ENCODE results near the gene C1RL.

C1RL gene

DNA sequence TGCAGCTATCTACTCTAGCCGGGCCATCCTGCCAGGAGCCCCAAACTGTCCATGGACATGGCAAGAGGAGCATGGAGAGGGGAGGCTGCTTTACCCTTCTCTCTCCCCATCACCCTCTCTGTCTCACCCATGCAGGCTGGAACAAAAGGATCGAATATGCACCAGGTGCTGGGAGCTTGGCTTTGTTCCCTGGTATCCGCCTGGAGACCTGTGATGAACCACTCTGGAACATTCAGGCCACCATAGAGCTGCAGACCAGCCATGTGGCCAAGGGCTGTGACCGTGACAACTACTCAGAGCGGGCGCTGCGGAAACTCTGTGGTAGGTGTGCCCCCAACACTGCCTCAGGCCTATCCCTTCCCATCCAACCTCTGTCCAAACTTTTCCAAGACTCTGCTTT, 27.1 kb upstream of the C1RL start:
- no peak for DNase-seq

- no peak for DNase-seq
Observed at GRCh38 chr12:7134396-7135166, 25.6 kb upstream of the C1RL start.

GRCh38 chr12:7131502-7131866, 22.5 kb upstream of the C1RL start:
- no peak for DNase-seq

DNA sequence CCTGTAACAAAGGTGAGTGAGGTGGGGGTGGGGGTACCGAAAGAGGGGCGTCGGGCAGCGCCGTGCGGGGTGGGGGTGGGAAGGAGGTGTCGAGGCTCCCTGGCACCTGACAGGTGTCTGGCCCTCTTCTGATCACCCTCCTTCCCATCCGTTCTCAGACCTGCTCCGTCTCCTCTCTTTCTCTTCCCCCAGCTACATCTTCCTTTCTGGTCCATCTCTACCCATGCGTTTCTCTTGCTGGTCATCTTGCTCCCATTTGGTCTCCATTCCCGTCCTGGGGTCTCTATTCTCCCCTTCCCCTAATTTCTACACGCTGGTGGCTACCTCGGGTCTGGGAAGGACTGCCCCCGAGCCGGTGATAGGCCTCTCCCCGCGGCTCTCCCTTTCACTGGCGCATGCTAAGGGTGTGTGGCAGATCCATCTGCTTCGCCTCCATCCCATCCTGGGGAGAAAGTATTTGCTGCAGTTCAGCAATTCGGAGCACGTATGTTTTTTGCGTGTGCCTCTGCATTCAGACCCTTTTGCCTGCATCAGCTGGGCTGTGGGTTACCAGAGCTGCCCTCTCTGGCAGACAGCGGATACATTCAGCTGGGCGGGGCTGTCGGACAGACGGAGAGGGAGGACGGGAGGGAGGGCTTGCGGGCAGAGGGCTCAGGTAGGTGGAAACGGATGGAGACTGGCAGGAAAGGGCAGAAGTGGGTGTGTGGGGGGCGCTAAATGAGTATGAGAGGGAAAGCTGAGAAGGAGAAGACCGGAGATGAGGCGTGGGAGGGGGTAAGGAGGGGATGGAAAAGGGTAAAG, 21.9 kb upstream of the C1RL start:
- no peak for DNase-seq

DNA sequence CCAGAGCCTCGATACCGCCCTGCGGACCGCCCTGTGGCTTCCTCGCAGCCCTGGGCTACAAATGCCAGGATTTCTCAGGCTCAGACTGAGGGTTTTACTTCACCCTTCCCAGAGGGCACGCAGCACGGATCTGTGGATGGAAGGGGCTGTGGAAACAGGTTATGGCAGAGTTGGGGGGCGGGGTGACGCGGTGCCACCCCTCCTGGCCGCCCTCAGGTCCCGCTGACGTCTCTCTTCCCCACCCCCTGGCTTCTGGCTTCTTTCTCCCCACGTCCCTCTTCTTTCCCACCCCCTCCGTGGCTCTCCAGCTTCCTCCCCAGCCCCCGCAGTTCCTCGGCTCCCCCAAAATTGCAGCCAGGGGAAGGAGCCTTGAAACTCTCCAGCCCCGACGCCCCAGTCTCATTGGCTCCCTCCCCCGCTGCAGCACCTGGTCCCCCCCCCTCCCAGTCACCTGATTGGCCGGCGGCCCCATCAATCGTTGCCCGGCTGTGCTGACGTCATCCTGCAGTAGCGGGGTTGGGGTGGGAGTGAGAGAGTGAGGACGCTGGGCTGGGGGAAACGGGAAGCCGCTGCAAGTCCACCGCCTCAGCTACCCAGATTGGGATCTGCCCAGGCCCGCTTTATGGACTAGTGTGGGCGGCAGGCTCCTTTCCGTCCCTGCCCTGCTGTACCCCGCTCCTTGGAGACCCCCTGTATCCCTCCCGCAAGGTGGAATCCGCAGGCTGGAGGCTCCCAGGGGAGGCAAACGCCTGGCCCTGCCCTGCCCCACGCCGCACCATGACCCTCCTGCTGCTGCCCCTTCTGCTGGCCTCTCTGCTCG, 21.1 kb upstream of the C1RL start, which contains the start of gene CLSTN3:
CLSTN3 (plus strand) TSS at position 500 of the 820 bp plus-strand sequence; CDS start at position 778, 278 bp downstream.
- peak; percentile 32 to 66 for DNase-seq

- no peak for DNase-seq
Observed at GRCh38 chr12:7129287-7129871, 20.4 kb upstream of the C1RL start.

DNA sequence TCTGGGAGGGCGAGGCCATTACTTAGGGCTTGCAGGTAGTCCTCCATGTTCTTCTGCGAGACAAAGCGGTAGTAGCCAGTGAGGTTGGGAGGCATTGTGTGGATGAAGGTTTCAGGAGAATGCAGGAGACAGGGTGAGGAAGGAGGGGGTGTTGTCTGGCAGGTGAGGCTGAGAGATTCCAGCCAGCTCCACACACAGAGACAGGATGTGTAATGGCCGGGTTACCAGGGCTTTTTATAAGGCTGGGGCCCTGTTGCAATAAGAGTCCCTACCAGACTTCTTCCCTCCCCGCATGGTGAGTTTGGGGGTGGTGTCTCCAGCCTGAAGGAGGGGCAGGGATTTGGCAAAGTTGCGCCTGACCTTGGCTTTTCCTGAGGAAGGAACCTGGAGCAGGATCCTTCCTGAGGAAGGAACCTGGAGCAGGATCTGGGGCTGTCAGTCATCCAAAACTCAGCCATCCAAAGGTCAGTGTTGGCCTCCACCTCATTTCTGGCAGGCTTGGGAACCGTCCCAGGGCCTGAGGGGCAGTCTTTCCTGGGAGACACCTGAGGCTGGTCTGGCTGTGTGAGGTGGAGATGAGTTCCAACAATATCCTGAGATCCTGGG, 19.8 kb upstream of the C1RL start, which contains the start of gene RBP5:
RBP5 (minus strand) TSS at position 209 of the 606 bp plus-strand sequence; CDS start at position 95, 114 bp downstream.
- no peak for DNase-seq

DNA sequence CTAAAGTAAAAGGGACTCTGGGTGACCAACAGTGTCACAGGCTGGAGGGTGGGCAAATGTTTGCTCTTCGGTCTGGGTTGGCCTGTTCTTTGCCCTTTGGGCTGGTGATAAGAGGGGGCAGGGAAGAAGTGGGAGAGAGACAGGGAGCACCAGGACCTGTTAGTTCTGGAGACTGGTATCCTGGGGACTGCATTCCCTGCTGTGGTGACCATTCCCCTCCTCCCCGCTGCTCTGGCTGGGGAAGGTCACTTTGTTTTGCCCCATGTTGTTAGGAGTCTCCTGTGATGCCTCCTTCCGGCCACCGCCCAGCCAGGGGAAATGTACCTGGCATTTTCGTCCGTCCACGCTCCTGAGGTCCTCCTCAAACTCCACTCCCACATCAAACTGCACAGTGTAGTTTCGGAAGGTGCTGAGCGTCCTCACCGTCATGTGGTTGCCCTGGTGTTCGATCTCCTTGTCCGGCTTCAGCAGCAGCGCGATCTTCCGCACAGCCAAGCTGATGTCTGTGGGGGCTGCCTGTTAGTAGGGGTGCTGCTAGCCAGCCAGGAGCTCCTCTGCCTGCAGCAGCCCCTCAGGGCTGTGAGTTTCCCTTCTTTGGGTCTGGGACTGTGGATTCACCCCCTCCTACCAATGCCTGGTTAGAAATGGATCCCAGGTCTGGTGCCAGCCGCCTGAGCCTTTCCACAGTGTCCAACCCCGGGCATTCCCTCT, 19.1 kb upstream of the C1RL start:
- no peak for DNase-seq

- DNase-seq, result no peak
Observed at GRCh38 chr12:7125632-7126227, 16.7 kb upstream of the C1RL start.

DNA sequence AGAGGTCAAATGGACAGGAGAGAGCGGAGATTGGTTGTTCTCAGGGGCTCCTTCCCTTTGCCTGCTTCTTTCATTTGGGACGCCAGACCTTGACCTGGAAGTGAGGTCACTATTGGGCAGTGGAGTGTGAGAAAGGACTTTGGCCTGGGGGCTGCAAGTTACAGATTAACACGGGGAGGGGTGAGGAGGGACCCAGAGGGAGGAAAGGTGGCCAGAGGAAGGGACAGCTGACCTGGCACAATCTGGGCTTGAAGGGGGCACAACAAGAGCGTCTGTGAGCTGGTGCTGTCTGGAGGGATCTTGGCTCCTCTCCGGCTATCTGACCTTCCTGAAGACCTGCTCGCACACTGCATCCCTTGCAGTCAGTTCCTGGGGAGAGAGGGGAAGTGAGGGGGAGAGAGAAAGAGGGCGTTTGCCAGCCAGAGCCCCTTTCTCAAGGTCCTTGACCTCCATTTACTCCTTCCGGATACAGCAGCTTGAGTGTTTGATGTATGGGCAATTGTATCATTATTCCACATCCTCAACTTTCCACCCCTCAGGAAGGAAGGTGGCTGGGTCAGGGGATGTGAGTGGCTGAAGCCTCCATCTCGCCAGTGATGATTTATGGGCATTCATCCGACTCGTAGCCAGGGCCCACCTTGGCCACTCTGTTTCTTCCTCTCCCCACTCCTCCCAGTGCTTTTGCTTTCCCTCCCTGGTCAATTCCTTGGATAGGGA, 14.9 kb upstream of the C1RL start:
- DNase-seq, result no peak

- DNase-seq, result no peak
Observed at GRCh38 chr12:7122811-7123769, 14.1 kb upstream of the C1RL start.

- no peak for DNase-seq
Observed at GRCh38 chr12:7121324-7121723, 12.3 kb upstream of the C1RL start.

- DNase-seq, result no peak
Observed at GRCh38 chr12:7120166-7120565, 11.2 kb upstream of the C1RL start.

- no peak for DNase-seq
Observed at GRCh38 chr12:7118881-7119280, 9.9 kb upstream of the C1RL start.

GRCh38 chr12:7117670-7118069, 8.7 kb upstream of the C1RL start:
- DNase-seq, result no peak

GRCh38 chr12:7116916-7117315, 7.9 kb upstream of the C1RL start:
- no peak for DNase-seq

DNA sequence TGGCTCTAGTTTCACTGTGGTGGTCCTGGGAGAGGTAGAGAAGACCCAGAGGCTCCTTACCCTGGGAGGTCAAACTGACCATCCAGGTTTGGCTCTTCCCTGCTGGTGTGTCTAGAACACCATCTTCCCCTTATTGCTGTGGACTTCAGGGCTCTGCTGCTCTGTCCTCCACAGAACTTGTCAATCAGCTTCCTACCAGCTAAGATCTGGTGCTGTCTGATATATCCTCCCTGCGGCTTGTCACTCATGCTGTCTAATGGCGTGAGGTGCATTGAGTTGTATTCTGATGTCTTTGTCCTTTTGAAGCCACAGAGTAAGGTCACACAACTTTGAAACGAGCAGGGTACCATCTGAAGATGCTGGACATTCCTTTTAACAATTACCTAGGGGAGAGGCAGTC, 7.2 kb upstream of the C1RL start:
- no peak for DNase-seq

DNA sequence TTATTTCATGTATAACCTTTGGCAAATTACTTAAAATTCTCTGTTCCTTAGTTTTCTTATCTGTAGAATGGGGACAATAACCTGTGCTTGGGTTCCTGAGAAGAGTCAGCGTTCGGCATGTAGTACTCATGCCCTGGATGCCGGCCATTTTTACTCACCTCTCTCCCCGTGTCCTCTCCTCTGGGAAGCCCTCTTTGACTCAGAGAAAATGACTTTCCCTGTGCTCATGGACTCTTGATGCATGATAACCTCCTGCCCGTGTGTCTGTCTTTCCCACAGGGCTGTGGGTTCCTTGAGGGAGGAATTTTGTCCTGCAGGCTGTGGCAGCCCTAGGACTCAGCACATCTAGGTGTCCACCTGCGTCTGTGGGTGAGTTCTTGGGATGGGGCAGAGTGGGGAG, 5.8 kb upstream of the C1RL start:
- no peak for DNase-seq

DNA sequence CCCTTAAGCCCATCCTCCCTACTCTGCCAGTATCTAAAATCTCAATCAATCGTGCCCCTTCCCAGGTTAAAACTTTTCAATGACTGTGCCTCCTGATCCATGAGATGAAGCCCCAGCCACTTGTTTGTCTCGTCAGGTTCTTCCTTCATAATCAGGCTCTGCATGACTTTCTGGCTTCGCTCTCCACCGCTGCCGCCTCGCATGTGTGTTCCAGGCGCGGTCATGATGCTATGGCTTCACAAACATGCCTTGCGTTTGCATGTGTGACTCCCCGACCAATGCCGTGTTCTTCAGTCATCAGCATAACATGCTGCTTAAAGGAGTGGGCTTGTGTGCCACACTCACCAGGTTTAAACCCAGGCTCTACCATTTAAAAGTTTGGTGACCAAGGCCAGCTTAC, 5.0 kb upstream of the C1RL start:
- DNase-seq, result no peak
